Measurements from ENCODE around the gene MFF. TPM values are rescaled to one million over a fixed set of nuclear protein-coding genes. Genes with fewer than 3 reads are reported as not detected.
A peak's percentile ranks its signal among the peaks of the same experiment; 100 is the strongest.
"Not testable (repeated sequence)": the region's sequence is repeated elsewhere in the genome, so short reads cannot be mapped to it uniquely, and the experiment has no call there.

MFF gene
- total RNA-seq, 1 experiment from 2014 or later = 83.3 TPM

DNA sequence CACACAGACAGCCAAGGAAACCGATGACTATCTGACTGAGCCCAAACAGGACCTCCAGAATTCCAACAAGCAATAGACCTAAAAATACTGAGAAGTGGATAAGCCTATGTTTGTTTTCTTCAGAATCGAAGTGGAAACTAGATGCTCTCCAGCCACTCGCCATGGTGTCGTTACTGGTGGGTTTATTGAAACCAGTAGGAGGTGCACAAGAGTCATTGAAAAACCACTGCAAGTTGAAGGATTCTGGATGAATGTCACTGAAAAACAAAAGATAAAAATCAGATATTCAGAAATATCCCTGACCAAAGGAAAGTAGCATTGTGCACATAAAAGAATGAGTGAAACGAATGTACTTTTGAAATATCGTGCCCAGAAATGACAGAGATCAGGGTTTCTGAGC is 38.7 kb downstream of the MFF start:
- Histone ChIP-seq H3K79me2 (ENCODE audit: insufficient read depth, low read length) (no peaks in the 10 kb centered on the region), H3K79me1 (ENCODE audit: insufficient read depth, low read depth, low read length, poor library complexity, severe bottlenecking) (no peaks in the 10 kb centered on the region), H4K8ac (replicated peaks; ENCODE audit: insufficient read length, low read depth, low read length) (no peak overlapping the region), H2AFZ (ENCODE audit: low read length) (no peak overlapping the region), H3T11ph (ENCODE audit: low read length) (no peak overlapping the region), H2BK20ac (ENCODE audit: low read depth, low read length, poor library complexity, severe bottlenecking) (no peak overlapping the region), H2BK15ac (ENCODE audit: low read depth, low read length) (no peak overlapping the region), H3K56ac (ENCODE audit: insufficient read length, low read depth, low read length) (no peak overlapping the region), H2BK120ac (ENCODE audit: low read depth, low read length, poor library complexity, severe bottlenecking) (no peak overlapping the region), H3K23ac (ENCODE audit: insufficient read length, low read depth, low read length) (no peak overlapping the region), H3K27me3 (ENCODE audit: insufficient read depth, low read length) (no peaks in the 10 kb centered on the region), H3K23me2 (ENCODE audit: insufficient read length, low read depth, low read length, poor library complexity, severe bottlenecking) (no peaks in the 10 kb centered on the region), H3K4ac (ENCODE audit: low read depth, low read length) (no peak overlapping the region), H2BK5ac (ENCODE audit: insufficient read length, low read length) (no peak overlapping the region), H3K14ac (ENCODE audit: insufficient read depth, low read length) (no peak overlapping the region), H4K20me1 (ENCODE audit: control insufficient read depth, insufficient read depth, insufficient read length) (no peaks in the 10 kb centered on the region), H4K5ac (ENCODE audit: insufficient read length, low read depth, low read length) (no peak overlapping the region), H3K27ac (ENCODE audit: insufficient read length, low read depth, low read length) (no peak overlapping the region), H3K9me3 (ENCODE audit: control insufficient read depth, low read depth, low read length) (no peaks in the 10 kb centered on the region), H3K4me1 (ENCODE audit: insufficient read depth, low read length) (no peaks in the 10 kb centered on the region), H3K9ac (ENCODE audit: extremely low read depth, insufficient read length, low read length) (no peak overlapping the region), H4K91ac (ENCODE audit: insufficient read length, low read depth, low read length) (no peak overlapping the region), H2BK12ac (ENCODE audit: insufficient read length, low read depth, low read length) (no peak overlapping the region), H3K18ac (ENCODE audit: insufficient read length, low read depth, low read length) (no peak overlapping the region), H2AK5ac (ENCODE audit: insufficient read length, low read length) (no peak overlapping the region), H3K4me2 (ENCODE audit: insufficient read depth, insufficient read length, low read length) (no peak overlapping the region)
- H3K36me3 Mint-ChIP-seq (ENCODE audit: insufficient read depth in 1 of 3, low read depth in 3 of 3) = peaks cover 0 to 11% (median 0%) of the 10 kb centered on the region in 3 experiments; a peak in 1 of 7 replicates
- no CpG with 5 or more reads among the region's 6 CpGs for WGBS (ENCODE audit: extremely low coverage, insufficient read length, low lambda C conversion rate)
- no peak overlapping the region for H3K27ac Mint-ChIP-seq
- H3K4me1 Mint-ChIP-seq = no peaks in the 10 kb centered on the region
- H3K4me3 Mint-ChIP-seq = no peak overlapping the region
- no peak for DNase-seq
- H3K9me3 Mint-ChIP-seq = no peaks in the 10 kb centered on the region
- TF ChIP-seq CTCF (conservative IDR thresholded peaks at IDR 0.05) = peak; percentile 64
- no peaks in the 10 kb centered on the region for H3K27me3 Mint-ChIP-seq (ENCODE audit: low read depth)

DNA sequence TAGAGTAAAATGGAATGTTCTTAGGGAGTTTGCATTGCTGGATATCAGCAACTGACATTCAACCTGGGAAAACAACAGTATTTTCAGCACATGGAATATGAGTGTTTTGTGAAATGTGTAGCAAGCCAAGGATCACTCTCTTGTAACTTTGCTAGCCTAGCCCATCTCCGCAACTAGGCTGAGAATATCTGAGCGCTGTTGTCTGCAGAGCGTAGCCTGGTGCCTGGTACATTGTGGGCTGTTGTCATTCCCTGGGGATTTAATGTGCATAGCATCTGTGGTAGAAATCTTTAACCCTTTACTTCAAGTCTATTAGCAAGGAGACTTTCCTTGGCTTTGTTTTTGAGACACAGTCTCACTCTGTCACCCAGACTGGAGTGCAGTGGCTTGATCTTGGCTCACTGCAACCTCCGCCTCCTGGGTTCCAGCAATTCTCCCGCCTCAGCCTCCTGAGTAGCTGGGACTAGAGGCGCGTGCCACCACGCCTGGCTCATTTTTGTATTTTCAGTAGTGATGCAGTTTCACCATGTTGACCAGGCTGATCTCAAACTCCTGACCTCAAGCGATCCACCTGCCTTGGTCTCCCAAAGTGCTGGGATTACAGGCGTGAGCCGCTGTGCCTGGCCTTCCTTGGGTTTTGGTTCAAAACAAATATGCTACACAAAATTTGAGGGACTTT is 39.7 kb downstream of the MFF start:
- WGBS (ENCODE audit: extremely low coverage, insufficient read length, low lambda C conversion rate) = no CpG with 5 or more reads among the region's 11 CpGs
- not testable (repeated sequence) for H2BK5ac ChIP-seq (ENCODE audit: insufficient read length, low read length); H2BK20ac ChIP-seq (ENCODE audit: low read depth, low read length, poor library complexity, severe bottlenecking); H2AFZ ChIP-seq (ENCODE audit: low read length); H3K23me2 ChIP-seq (ENCODE audit: insufficient read length, low read depth, low read length, poor library complexity, severe bottlenecking); H3K4me1 ChIP-seq (ENCODE audit: insufficient read depth, low read length); H3K4me1 Mint-ChIP-seq; H3K9me3 ChIP-seq (ENCODE audit: control insufficient read depth, low read depth, low read length); H3K18ac ChIP-seq (ENCODE audit: insufficient read length, low read depth, low read length); H3K27ac Mint-ChIP-seq; H4K8ac ChIP-seq (replicated peaks; ENCODE audit: insufficient read length, low read depth, low read length); H3K9me3 Mint-ChIP-seq; H3K79me1 ChIP-seq (ENCODE audit: insufficient read depth, low read depth, low read length, poor library complexity, severe bottlenecking); H3K79me2 ChIP-seq (ENCODE audit: insufficient read depth, low read length); H3K4me3 Mint-ChIP-seq; H3K27ac ChIP-seq (ENCODE audit: insufficient read length, low read depth, low read length); H4K20me1 ChIP-seq (ENCODE audit: control insufficient read depth, insufficient read depth, insufficient read length); H3K56ac ChIP-seq (ENCODE audit: insufficient read length, low read depth, low read length); DNase-seq; H2BK120ac ChIP-seq (ENCODE audit: low read depth, low read length, poor library complexity, severe bottlenecking); H3K23ac ChIP-seq (ENCODE audit: insufficient read length, low read depth, low read length); H2BK12ac ChIP-seq (ENCODE audit: insufficient read length, low read depth, low read length); H3K27me3 ChIP-seq (ENCODE audit: insufficient read depth, low read length); H2AK5ac ChIP-seq (ENCODE audit: insufficient read length, low read length); H4K5ac ChIP-seq (ENCODE audit: insufficient read length, low read depth, low read length); H4K91ac ChIP-seq (ENCODE audit: insufficient read length, low read depth, low read length); H3K36me3 Mint-ChIP-seq (ENCODE audit: insufficient read depth in 1 of 3, low read depth in 3 of 3); H3K4ac ChIP-seq (ENCODE audit: low read depth, low read length); H3K14ac ChIP-seq (ENCODE audit: insufficient read depth, low read length); H3T11ph ChIP-seq (ENCODE audit: low read length); H2BK15ac ChIP-seq (ENCODE audit: low read depth, low read length); H3K4me2 ChIP-seq (ENCODE audit: insufficient read depth, insufficient read length, low read length); H3K9ac ChIP-seq (ENCODE audit: extremely low read depth, insufficient read length, low read length); H3K27me3 Mint-ChIP-seq (ENCODE audit: low read depth)
